HepG2 (cell line): ENCODE results near the gene RNASE8. TPM values are rescaled to one million over a fixed set of nuclear protein-coding genes. Genes with fewer than 3 reads are reported as not detected.

ENCODE experiments used
- AGO1 ChIP-seq: fragments of 200-400 bp; formaldehyde crosslinking; IDR thresholded peaks from 2 replicates; pipeline ENCODE4 v1.6.1; 2017; ENCODE audit warnings: mild to moderate bottlenecking, low read depth, low read length, moderate library complexity; ENCODE audit not compliant: poor library complexity, severe bottlenecking
- CBX1 ChIP-seq: IDR thresholded peaks from one replicate; pipeline ENCODE4 v1.6.1; 2016; ENCODE audit warnings: antibody characterized with exemption, low read depth
- ETS1 ChIP-seq: sonication (generic); formaldehyde crosslinking; IDR thresholded peaks from 2 replicates; pipeline ENCODE4 v1.4.0; 2020; ENCODE audit warnings: missing genetic modification reagents
- FIP1L1 ChIP-seq: fragments of 200-400 bp; formaldehyde crosslinking; IDR thresholded peaks from 2 replicates; pipeline ENCODE4 v1.6.1; 2018; ENCODE audit warnings: low read depth, mild to moderate bottlenecking, low read length, moderate library complexity, borderline replicate concordance; ENCODE audit not compliant: insufficient read depth
- FOXJ3 ChIP-seq: sonication (generic); formaldehyde crosslinking; IDR thresholded peaks from 2 replicates; pipeline ENCODE4 v1.4.0; 2020; ENCODE audit warnings: missing genetic modification reagents, mild to moderate bottlenecking, borderline replicate concordance
- GLMP ChIP-seq: sonication (generic); formaldehyde crosslinking; IDR thresholded peaks from 2 replicates; pipeline ENCODE4 v1.9.0; 2021; ENCODE audit warnings: missing genetic modification reagents, mild to moderate bottlenecking, borderline replicate concordance
- HNF4A ChIP-seq: sonication (generic); formaldehyde crosslinking; IDR thresholded peaks from 2 replicates; pipeline ENCODE4 v1.4.0; 2020; ENCODE audit warnings: missing genetic modification reagents
- HOXA5 ChIP-seq: sonication (generic); formaldehyde crosslinking; IDR thresholded peaks from 2 replicates; pipeline ENCODE4 v1.4.0; 2020; ENCODE audit warnings: missing genetic modification reagents
- KAT8 ChIP-seq: IDR thresholded peaks from 2 replicates; pipeline ENCODE4 v1.6.1; 2016; ENCODE audit warnings: missing genetic modification reagents, missing compliant biosample characterization
- MIER3 ChIP-seq: IDR thresholded peaks from 2 replicates; pipeline ENCODE4 v1.6.1; 2016; ENCODE audit warnings: missing compliant biosample characterization, borderline replicate concordance
- NFYB ChIP-seq: sonication (generic); formaldehyde crosslinking; IDR thresholded peaks from 2 replicates; pipeline ENCODE4 v1.4.0; 2020; ENCODE audit warnings: missing genetic modification reagents
- NPAS2 ChIP-seq: sonication (generic); formaldehyde crosslinking; IDR thresholded peaks from 2 replicates; pipeline ENCODE4 v1.8.0; 2022; ENCODE audit warnings: mild to moderate bottlenecking, missing genetic modification reagents, borderline replicate concordance
- POLR2AphosphoS5 ChIP-seq: IDR thresholded peaks from 2 replicates; pipeline ENCODE4 v1.6.1; 2012; ENCODE audit warnings: low read depth, low read length
- SIN3B ChIP-seq: fragments of 150-350 bp; IDR thresholded peaks from 2 replicates; pipeline ENCODE4 v1.6.1; 2014; ENCODE audit warnings: low read length
- SRY ChIP-seq: sonication (generic); formaldehyde crosslinking; IDR thresholded peaks from 2 replicates; pipeline ENCODE4 v1.8.0; 2022; ENCODE audit warnings: mild to moderate bottlenecking, missing genetic modification reagents
- TRIM22 ChIP-seq: fragments of 450-650 bp; IDR thresholded peaks from 2 replicates; pipeline ENCODE4 v1.6.1; 2017
- ZNF354B ChIP-seq: sonication (generic); formaldehyde crosslinking; IDR thresholded peaks from 2 replicates; pipeline ENCODE4 v1.8.0; 2022; ENCODE audit warnings: mild to moderate bottlenecking, missing genetic modification reagents
- ZNF552 ChIP-seq: sonication (generic); formaldehyde crosslinking; IDR thresholded peaks from 2 replicates; pipeline ENCODE4 v1.9.0; 2022; ENCODE audit warnings: missing genetic modification reagents, mild to moderate bottlenecking, borderline replicate concordance
- ZNF563 ChIP-seq: sonication (generic); formaldehyde crosslinking; IDR thresholded peaks from 2 replicates; pipeline ENCODE4 v1.8.0; 2022; ENCODE audit warnings: mild to moderate bottlenecking, moderate library complexity, missing genetic modification reagents
- ZNF589 ChIP-seq: sonication (generic); formaldehyde crosslinking; conservative IDR thresholded peaks from 2 replicates; pipeline ENCODE4 v1.8.0; 2022; ENCODE audit warnings: mild to moderate bottlenecking, moderate library complexity, missing genetic modification reagents
- ZNF644 ChIP-seq: IDR thresholded peaks from 2 replicates; pipeline ENCODE4 v1.6.1; 2016; ENCODE audit warnings: low read depth
- ZNF660 ChIP-seq: sonication (generic); formaldehyde crosslinking; IDR thresholded peaks from 2 replicates; pipeline ENCODE4 v1.5.1; 2020; ENCODE audit warnings: mild to moderate bottlenecking, low read depth, missing genetic modification reagents, borderline replicate concordance
- ZNF790 ChIP-seq: sonication (generic); formaldehyde crosslinking; IDR thresholded peaks from 2 replicates; pipeline ENCODE4 v1.8.0; 2022; ENCODE audit warnings: missing genetic modification reagents, mild to moderate bottlenecking, borderline replicate concordance
- ZSCAN30 ChIP-seq: sonication (generic); formaldehyde crosslinking; IDR thresholded peaks from 2 replicates; pipeline ENCODE4 v1.5.0; 2020; ENCODE audit warnings: mild to moderate bottlenecking, missing genetic modification reagents
- polyA plus RNA-seq, 8 experiments: library from polyadenylated mRNA; depleted of rRNA in 3 of 8; stranded (reverse) in 7 of 8; unstranded in 1 of 8; fragments of >200 nt; fragmentation: Illumina TruSeq in 4 of 8; extraction: Trizol in 4 of 8; gene quantifications; 2 replicates each; pipeline versions ENCODE4 v1.2.1 to v1.2.3, GENCODE V29; 2011 to 2016; ENCODE audit warnings: low read depth in 4 of 8, missing spikeins in 1 of 8, mixed read lengths in 1 of 8; ENCODE audit not compliant: insufficient read depth in 1 of 8
- total RNA-seq, 5 experiments: library from RNA; depleted of rRNA; stranded (reverse); fragments of >200 nt; fragmentation: Illumina TruSeq; extraction: Trizol; gene quantifications; 2 replicates each; pipeline ENCODE4 v1.2.3, GENCODE V29; 2016; ENCODE audit warnings: low read depth in 1 of 5
- TF ChIP-seq, protein P1 (sequence below): IDR thresholded peaks from 2 replicates; pipeline ENCODE4 v1.6.1; 2016; ENCODE audit warnings: low read depth
- TF ChIP-seq, protein P2 (sequence below): sonication (generic); formaldehyde crosslinking; IDR thresholded peaks from 2 replicates; pipeline ENCODE4 v1.4.0; 2020; ENCODE audit warnings: mild to moderate bottlenecking, low read depth, missing genetic modification reagents

The RNASE8 gene
- total and polyA plus RNA-seq, 2 of the 13 experiments (the other 11 are each of a cell fraction or from before 2014, with no cell fraction given), result not detected

DNA sequence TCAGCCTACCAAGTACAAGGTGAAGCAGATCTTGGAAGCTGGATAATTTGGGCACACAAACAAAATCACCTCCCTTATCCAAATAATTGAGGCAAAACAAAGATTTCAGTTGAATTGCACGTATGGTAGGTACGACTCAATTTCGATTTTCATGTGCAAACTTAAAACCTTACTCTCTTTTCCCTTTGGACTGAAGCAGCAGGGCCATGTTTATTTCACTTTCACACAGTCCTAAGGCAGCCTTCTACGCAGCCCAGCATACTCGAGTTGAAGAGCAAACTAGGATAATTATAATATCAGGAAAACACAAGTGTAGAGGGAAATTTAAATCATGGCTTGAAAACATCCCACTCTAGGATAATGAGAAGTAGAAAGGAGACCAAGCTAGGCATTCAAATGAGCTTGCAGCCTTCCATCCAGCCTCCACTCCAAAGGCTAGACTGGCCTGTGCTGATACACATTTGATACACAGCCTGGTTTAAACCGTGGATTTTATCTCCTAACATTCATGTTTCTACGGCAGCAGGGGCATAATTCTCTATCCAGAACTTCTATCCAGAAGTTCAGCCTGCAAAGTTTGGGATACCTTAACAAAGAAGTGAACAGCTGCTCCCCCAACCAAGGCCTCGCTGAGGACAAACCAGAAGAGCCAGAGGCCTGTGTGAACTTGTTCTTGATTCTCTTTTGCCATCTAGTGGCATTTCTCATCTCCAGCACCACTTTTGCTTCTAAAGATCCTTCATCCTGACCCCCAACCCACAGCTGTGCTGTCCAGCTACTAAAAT lies 17.8 kb upstream of the RNASE8 start (continued):
- TF ChIP-seq, protein P1, sequence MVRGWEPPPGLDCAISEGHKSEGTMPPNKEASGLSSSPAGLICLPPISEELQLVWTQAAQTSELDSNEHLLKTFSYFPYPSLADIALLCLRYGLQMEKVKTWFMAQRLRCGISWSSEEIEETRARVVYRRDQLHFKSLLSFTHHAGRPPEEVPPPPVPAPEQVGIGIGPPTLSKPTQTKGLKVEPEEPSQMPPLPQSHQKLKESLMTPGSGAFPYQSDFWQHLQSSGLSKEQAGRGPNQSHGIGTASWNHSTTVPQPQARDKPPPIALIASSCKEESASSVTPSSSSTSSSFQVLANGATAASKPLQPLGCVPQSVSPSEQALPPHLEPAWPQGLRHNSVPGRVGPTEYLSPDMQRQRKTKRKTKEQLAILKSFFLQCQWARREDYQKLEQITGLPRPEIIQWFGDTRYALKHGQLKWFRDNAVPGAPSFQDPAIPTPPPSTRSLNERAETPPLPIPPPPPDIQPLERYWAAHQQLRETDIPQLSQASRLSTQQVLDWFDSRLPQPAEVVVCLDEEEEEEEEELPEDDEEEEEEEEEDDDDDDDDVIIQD (CRISPR knock-in tag), result no peak; the same call in 1 of the 2 replicates
- TF ChIP-seq ZNF589 (CRISPR knock-in tag) (no peak), SIN3B (0 out of 2 replicates have a peak, but pooled peaks have one; percentile 54), HNF4A (CRISPR knock-in tag) (peak; percentile 5; the same call in 1 of the 2 replicates), NPAS2 (CRISPR knock-in tag) (no peak), ZNF790 (CRISPR knock-in tag) (no peak), GLMP (no peak), ZNF644 (CRISPR knock-in tag) (no peak), ZNF660 (CRISPR knock-in tag) (no peak), CBX1 (no peak), AGO1 (no peak), TRIM22 (no peak), ZSCAN30 (CRISPR knock-in tag) (no peak), ZNF354B (CRISPR knock-in tag) (no peak), ETS1 (CRISPR knock-in tag) (no peak), ZNF552 (no peak), POLR2AphosphoS5 (no peak), SRY (no peak), FOXJ3 (CRISPR knock-in tag) (no peak), ZNF563 (CRISPR knock-in tag) (no peak), NFYB (CRISPR knock-in tag) (no peak), FIP1L1 (no peak), KAT8 (CRISPR knock-in tag) (peak; percentile 73), MIER3 (CRISPR knock-in tag) (no peak), HOXA5 (CRISPR knock-in tag) (peak; percentile 34; the same call in 1 of the 2 replicates)
- TF ChIP-seq, protein P2, sequence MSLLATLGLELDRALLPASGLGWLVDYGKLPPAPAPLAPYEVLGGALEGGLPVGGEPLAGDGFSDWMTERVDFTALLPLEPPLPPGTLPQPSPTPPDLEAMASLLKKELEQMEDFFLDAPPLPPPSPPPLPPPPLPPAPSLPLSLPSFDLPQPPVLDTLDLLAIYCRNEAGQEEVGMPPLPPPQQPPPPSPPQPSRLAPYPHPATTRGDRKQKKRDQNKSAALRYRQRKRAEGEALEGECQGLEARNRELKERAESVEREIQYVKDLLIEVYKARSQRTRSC (CRISPR knock-in tag), result no peak
